Measurements from ENCODE around the gene ATRNL1. TPM values are rescaled to one million over a fixed set of nuclear protein-coding genes. Genes with fewer than 3 reads are reported as not detected.

ATRNL1 gene
- total RNA-seq, 1 experiment from 2014 or later: 8.8 TPM

DNA sequence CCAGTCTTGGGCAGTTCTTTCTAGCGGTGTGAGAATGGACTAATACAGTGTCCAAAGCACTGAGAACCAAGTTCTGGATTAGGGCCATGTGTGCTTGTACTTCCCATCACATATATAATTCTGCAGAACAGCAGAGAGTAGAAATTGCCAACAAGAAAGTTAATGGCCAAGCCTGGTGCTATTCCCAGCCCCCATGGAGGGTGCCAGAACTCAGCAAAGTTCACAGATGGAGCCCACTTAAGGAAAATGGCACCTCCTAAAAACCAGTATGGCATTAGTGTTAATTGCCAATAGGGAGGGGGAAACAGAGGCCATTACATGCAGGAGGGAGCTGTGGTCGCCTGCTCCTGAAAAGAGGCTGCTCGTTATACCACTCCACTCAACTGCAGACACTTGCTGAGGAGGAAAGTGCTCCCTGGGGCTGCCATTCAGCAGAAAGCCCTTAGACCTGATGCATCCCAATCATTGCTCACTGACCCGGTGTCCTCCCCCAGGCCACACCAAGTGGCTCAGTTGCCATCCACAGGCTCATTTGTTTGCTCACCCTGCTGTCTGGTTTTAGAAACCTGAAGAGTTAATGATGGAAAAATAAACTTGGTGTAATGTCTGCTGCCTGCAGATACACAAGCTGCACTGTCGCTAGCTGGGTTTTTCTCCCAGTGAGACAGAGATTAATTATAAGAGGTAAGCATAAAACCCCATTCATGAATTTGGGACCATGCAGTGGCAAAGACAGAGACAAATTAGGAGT is 899.2 kb downstream of the ATRNL1 start:
- H3K27ac Mint-ChIP-seq (ENCODE audit: unreplicated experiment): no peak overlapping the region
- BruUV-seq (replicated peaks): no TSS peak
- TF ChIP-seq CTCF (IDR thresholded peaks at IDR 0.05; ENCODE audit: unreplicated experiment): no peak
- H3K4me3 Mint-ChIP-seq (ENCODE audit: low read depth, unreplicated experiment): no peak overlapping the region
- intact Hi-C loops (cut with micrococcal nuclease; ENCODE audit: unreplicated experiment): no loop called here
- CTCF ChIA-PET: no interaction called here
- DNase-seq: no peak
- H3K27me3 Mint-ChIP-seq (ENCODE audit: unreplicated experiment): no peaks in the 10 kb centered on the region
- no peaks in the 10 kb centered on the region for H3K4me1 Mint-ChIP-seq (ENCODE audit: low read depth, unreplicated experiment)
- no peaks in the 10 kb centered on the region for H3K36me3 Mint-ChIP-seq (ENCODE audit: insufficient read depth, unreplicated experiment)
- H3K9me3 Mint-ChIP-seq (ENCODE audit: low read depth, unreplicated experiment): no peaks in the 10 kb centered on the region

- intact Hi-C loops (cut with micrococcal nuclease; ENCODE audit: unreplicated experiment): no loop called here
- no TSS peak for BruUV-seq (replicated peaks)
- CTCF ChIA-PET: no interaction called here
These were observed 902.9 kb downstream of the ATRNL1 start for GRCh38 chr10:115996031-115996430.

DNA sequence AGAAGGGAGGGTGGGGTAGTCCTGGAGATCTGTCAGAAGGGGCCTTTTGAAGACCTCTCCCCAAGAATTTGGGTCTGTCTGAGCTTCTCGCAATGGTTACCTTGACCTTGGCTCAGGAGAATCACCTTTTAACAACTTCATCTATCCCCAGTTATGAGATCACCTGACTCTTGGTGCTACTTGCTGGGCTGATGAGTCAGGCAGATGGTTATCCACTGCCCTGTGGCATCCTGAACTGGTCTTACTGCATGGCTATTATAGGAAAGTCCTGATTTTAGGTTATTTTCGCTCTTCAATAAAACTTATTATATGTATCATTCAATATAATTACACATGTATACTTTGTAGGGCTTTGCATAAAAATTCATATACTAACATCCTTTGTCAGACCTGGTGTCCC is 905.1 kb downstream of the ATRNL1 start:
- Mint-ChIP-seq H3K36me3 (ENCODE audit: insufficient read depth, unreplicated experiment) (no peaks in the 10 kb centered on the region), H3K4me3 (ENCODE audit: low read depth, unreplicated experiment) (no peak overlapping the region), H3K4me1 (ENCODE audit: low read depth, unreplicated experiment) (no peaks in the 10 kb centered on the region), H3K9me3 (ENCODE audit: low read depth, unreplicated experiment) (peaks cover 2% of the 10 kb centered on the region), H3K27ac (ENCODE audit: unreplicated experiment) (no peak overlapping the region), H3K27me3 (ENCODE audit: unreplicated experiment) (no peaks in the 10 kb centered on the region)
- CTCF ChIA-PET: no interaction called here
- intact Hi-C loops (cut with micrococcal nuclease; ENCODE audit: unreplicated experiment): no loop called here
- no TSS peak for BruUV-seq (replicated peaks)
- TF ChIP-seq CTCF (IDR thresholded peaks at IDR 0.05; ENCODE audit: unreplicated experiment): no peak
- DNase-seq: no peak

More at GRCh38 chr10:115996031-115996430, 902.9 kb downstream of the ATRNL1 start:
- no peak for DNase-seq
- Mint-ChIP-seq H3K4me1 (ENCODE audit: low read depth, unreplicated experiment) (no peaks in the 10 kb centered on the region), H3K36me3 (ENCODE audit: insufficient read depth, unreplicated experiment) (no peaks in the 10 kb centered on the region), H3K9me3 (ENCODE audit: low read depth, unreplicated experiment) (no peaks in the 10 kb centered on the region), H3K4me3 (ENCODE audit: low read depth, unreplicated experiment) (no peak overlapping the region), H3K27me3 (ENCODE audit: unreplicated experiment) (no peaks in the 10 kb centered on the region), H3K27ac (ENCODE audit: unreplicated experiment) (no peak overlapping the region)
- no peak for TF ChIP-seq CTCF (IDR thresholded peaks at IDR 0.05; ENCODE audit: unreplicated experiment)

Other genes with a start within 250 kb of the ATRNL1 start
- 26.4 and 30.9 TPM in 2 replicates for gene TRUB1, start 155.2 kb upstream of the ATRNL1 start, total RNA-seq (2022)

Measured in Calu3 (cell line).